ENCODE data around the gene SNX9. TPM values are rescaled to one million over a fixed set of nuclear protein-coding genes. Genes with fewer than 3 reads are reported as not detected.

Gene SNX9
- total and polyA plus RNA-seq, 2 of the 4 experiments (the other 2 are of a cell fraction), result 35.3 to 41.2 TPM

DNA sequence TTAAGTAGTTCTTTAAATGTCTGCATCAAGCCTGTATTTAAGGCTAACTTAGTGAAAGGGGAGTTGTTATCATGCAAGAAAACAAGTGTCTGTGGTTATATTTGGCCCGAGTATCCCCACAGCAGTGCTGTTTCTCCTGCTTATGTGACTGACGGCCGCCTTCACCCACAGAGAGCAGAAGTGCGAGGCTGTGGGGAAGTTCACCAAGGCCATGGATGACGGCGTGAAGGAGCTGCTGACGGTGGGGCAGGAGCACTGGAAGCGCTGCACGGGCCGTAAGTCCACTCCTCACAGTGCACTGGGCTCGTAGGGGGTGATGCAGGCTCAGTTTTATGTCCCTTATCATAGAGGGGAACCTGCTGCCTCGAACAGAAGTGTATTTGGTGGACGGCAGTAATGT lies 105.4 kb downstream of the SNX9 start:
- 98% methylated on average over 8 of the region's 13 CpGs; no CpG with 5 or more reads in 1 of the 2 experiments for WGBS, 2 experiments (ENCODE audit: extremely low coverage in 2 of 2, insufficient read length in 1 of 2)
- BruUV-seq (replicated peaks), result no TSS peak
- CTCF ChIA-PET, result no interaction called here

More for the DNA sequence above, 105.4 kb downstream of the SNX9 start:
- Histone ChIP-seq H2BK120ac (ENCODE audit: low read depth, low read length) (no peak overlapping the region), H2BK5ac (ENCODE audit: low read depth, low read length, poor library complexity, severe bottlenecking) (no peak overlapping the region), H3K27ac (ENCODE audit: insufficient read depth, low read length) (no peak overlapping the region), H4K20me1 (ENCODE audit: insufficient read depth, low read length) (no peaks in the 10 kb centered on the region), H3K79me1 (ENCODE audit: low read depth in 1 of 2, low read length in 2 of 2) (peaks cover 12 to 23% of the 10 kb centered on the region in 2 experiments; a peak in 3 of 4 replicates), H3K36me3 (ENCODE audit: control insufficient read depth, insufficient read depth, low read length) (peaks cover 54% of the 10 kb centered on the region), H2AK9ac (replicated peaks; ENCODE audit: low read depth, low read length, poor library complexity) (peak overlapping the region; percentile 68), H2AFZ (replicated peaks; ENCODE audit: low read length, poor library complexity) (no peak overlapping the region), H3K9me1 (ENCODE audit: insufficient read depth, low read length) (peaks cover 5% of the 10 kb centered on the region; the same call in 1 of the 2 replicates), H3K18ac (ENCODE audit: low read depth, low read length) (no peak overlapping the region), H3K9me3 (ENCODE audit: control insufficient read depth, insufficient read depth, low read length) (no peaks in the 10 kb centered on the region), H3K4me2 (ENCODE audit: low read depth, low read length) (no peak overlapping the region), H3K4me3 (ENCODE audit: insufficient read depth, low read depth, low read length) (no peak overlapping the region), H3K56ac (ENCODE audit: extremely low read depth, insufficient read depth, low read length) (no peak overlapping the region), H3K27me3 (ENCODE audit: control insufficient read depth, insufficient read depth, low read length) (no peaks in the 10 kb centered on the region), H4K5ac (ENCODE audit: low read depth, low read length) (no peak overlapping the region), H2AK5ac (ENCODE audit: low read depth, low read length) (no peak overlapping the region), H3K9ac (ENCODE audit: low read depth, low read length) (no peak overlapping the region), H2BK20ac (ENCODE audit: low read depth, low read length) (no peak overlapping the region), H3K4ac (ENCODE audit: low read depth, low read length) (no peak overlapping the region), H3K4me1 (ENCODE audit: control insufficient read depth, insufficient read depth, low read length) (no peaks in the 10 kb centered on the region), H3K23ac (ENCODE audit: low read depth, low read length) (no peak overlapping the region), H3K14ac (replicated peaks; ENCODE audit: low read depth, low read length) (no peak overlapping the region), H2BK15ac (ENCODE audit: low read depth, low read length) (no peak overlapping the region), H4K8ac (ENCODE audit: low read depth in 2 of 2, low read length in 2 of 2) (no peak overlapping the region), H4K91ac (ENCODE audit: insufficient read depth, low read depth, low read length) (no peak overlapping the region)
- in situ Hi-C loops (cut with MboI; ENCODE audit: low sequenced_read_pairs) (no loop called here), intact Hi-C loops (cut with micrococcal nuclease) (no loop called here), dilution Hi-C loops (cut with HindIII; ENCODE audit: low sequenced_read_pairs, unreplicated experiment) (no loop called here)
- DNase-seq (no peak), ATAC-seq (ENCODE audit: low read depth) (no peak)
- POLR2A ChIA-PET (ENCODE audit: unreplicated experiment), result no interaction called here
- TF ChIP-seq, protein P1, sequence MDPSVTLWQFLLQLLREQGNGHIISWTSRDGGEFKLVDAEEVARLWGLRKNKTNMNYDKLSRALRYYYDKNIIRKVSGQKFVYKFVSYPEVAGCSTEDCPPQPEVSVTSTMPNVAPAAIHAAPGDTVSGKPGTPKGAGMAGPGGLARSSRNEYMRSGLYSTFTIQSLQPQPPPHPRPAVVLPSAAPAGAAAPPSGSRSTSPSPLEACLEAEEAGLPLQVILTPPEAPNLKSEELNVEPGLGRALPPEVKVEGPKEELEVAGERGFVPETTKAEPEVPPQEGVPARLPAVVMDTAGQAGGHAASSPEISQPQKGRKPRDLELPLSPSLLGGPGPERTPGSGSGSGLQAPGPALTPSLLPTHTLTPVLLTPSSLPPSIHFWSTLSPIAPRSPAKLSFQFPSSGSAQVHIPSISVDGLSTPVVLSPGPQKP (IDR thresholded peaks at IDR 0.05; ENCODE audit: borderline replicate concordance, low read depth, low read length), result no peak
- TF ChIP-seq, protein P2, sequence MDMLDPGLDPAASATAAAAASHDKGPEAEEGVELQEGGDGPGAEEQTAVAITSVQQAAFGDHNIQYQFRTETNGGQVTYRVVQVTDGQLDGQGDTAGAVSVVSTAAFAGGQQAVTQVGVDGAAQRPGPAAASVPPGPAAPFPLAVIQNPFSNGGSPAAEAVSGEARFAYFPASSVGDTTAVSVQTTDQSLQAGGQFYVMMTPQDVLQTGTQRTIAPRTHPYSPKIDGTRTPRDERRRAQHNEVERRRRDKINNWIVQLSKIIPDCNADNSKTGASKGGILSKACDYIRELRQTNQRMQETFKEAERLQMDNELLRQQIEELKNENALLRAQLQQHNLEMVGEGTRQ (IDR thresholded peaks at IDR 0.05; ENCODE audit: low read depth, low read length), result no peak

Data from IMR-90 (cell line).